Gastroesophageal sphincter (tissue), 3 donors: ENCODE measurements around the gene UBR4.

ENCODE experiments used
- CTCF ChIP-seq, 4 experiments: fragments of 200-600 bp in 2 of 4; fragments of 450-650 bp in 2 of 4; sonication (generic) in 1 of 4; IDR thresholded peaks; one replicate each; pipeline ENCODE4 v1.5.1; 2017 to 2019; ENCODE audit warnings: antibody characterized with exemption in 4 of 4, mild to moderate bottlenecking in 2 of 4, moderate library complexity in 2 of 4
- POLR2A ChIP-seq, 2 donors: fragments of 450-650 bp; IDR thresholded peaks; one replicate each; pipeline ENCODE4 v1.6.1; 2017; ENCODE audit warnings: antibody characterized with exemption in 2 of 2, mild to moderate bottlenecking in 2 of 2, moderate library complexity in 1 of 2
- POLR2AphosphoS5 ChIP-seq: sonication (generic); formaldehyde crosslinking; IDR thresholded peaks from one replicate; pipeline ENCODE4 v1.6.1; 2017; ENCODE audit warnings: antibody characterized with exemption

- TF ChIP-seq POLR2A (IDR thresholded peaks at IDR 0.05) (peak; percentile 98), CTCF (IDR thresholded peaks at IDR 0.05) (peak in 1 of 4 experiments; percentile 13), POLR2AphosphoS5 (peak; percentile 98)
These were observed at the start of gene UBR4 for GRCh38 chr1:19209990-19210771.
